PC-9 (cell line): ENCODE data around the gene UHRF2. TPM values are rescaled to one million over a fixed set of nuclear protein-coding genes. Genes with fewer than 3 reads are reported as not detected.

ENCODE experiments used
- BruUV-seq: library from RNA; stranded (reverse); fragments of 400-500 nt; replicated peaks from 2 replicates; lab custom pipeline; 2021; lab: Mats Ljungman, UMichigan
- CTCF ChIA-PET: fragments of 300-600 bp; sonication (Branson Sonifier 250); formaldehyde crosslinking; loops from one replicate; lab custom pipeline; 2022; ENCODE audit warnings: antibody characterized with exemption; lab: Charles Lee
- POLR2A ChIA-PET: fragments of 300-600 bp; sonication (Branson Sonifier 250); formaldehyde crosslinking; loops from one replicate; lab custom pipeline; 2022; ENCODE audit warnings: antibody characterized with exemption; ENCODE audit not compliant: unreplicated experiment; lab: Charles Lee
- DNase-seq, 2 experiments: peaks; one replicate each; pipeline versions ENCODE4 v3.0.0 to v3.0.0-alpha.2; 2015 to 2022; ENCODE audit warnings: mixed read lengths in 1 of 2
- H2AFZ ChIP-seq: fragments of 200-600 bp; sonication (generic); 2 replicates; pipeline ENCODE4 v1.8.1; 2017; ENCODE audit warnings: antibody characterized with exemption
- H3F3A ChIP-seq: fragments of 200-600 bp; sonication (generic); 2 replicates; pipeline ENCODE4 v1.8.1; 2017; ENCODE audit warnings: antibody characterized with exemption, mild to moderate bottlenecking, low read depth; ENCODE audit not compliant: insufficient read depth
- H3K27ac ChIP-seq: fragments of 200-600 bp; sonication (generic); 2 replicates; pipeline ENCODE4 v1.6.1; 2016; ENCODE audit warnings: mixed run types
- H3K27me3 ChIP-seq: fragments of 200-600 bp; sonication (generic); 2 replicates; pipeline ENCODE4 v1.6.1; 2016; ENCODE audit warnings: low read depth, mixed run types; ENCODE audit not compliant: insufficient read depth
- H3K36me3 ChIP-seq: fragments of 200-600 bp; sonication (generic); 2 replicates; pipeline ENCODE4 v1.6.1; 2016; ENCODE audit warnings: low read depth, mixed run types
- H3K4me1 ChIP-seq: fragments of 200-600 bp; sonication (generic); replicated peaks from 2 replicates; pipeline ENCODE4 v1.6.1; 2016; ENCODE audit warnings: mixed run types; ENCODE audit not compliant: insufficient read depth
- H3K4me2 ChIP-seq: fragments of 200-600 bp; sonication (generic); 2 replicates; pipeline ENCODE4 v1.6.1; 2017; ENCODE audit warnings: mixed run types
- H3K4me3 ChIP-seq: fragments of 200-600 bp; sonication (generic); 2 replicates; pipeline ENCODE4 v1.6.1; 2016; ENCODE audit warnings: mixed run types
- H3K79me2 ChIP-seq: fragments of 200-600 bp; sonication (generic); 2 replicates; pipeline ENCODE4 v1.6.1; 2017; ENCODE audit warnings: low read depth, mixed run types
- H3K9me2 ChIP-seq: fragments of 200-600 bp; sonication (generic); 2 replicates; pipeline ENCODE4 v1.8.1; 2017; ENCODE audit warnings: mild to moderate bottlenecking; ENCODE audit not compliant: insufficient read depth
- H3K9me3 ChIP-seq: fragments of 200-600 bp; sonication (generic); 2 replicates; pipeline ENCODE4 v1.8.1; 2016; ENCODE audit warnings: low read depth; ENCODE audit not compliant: insufficient read depth
- H4K20me1 ChIP-seq: fragments of 200-600 bp; sonication (generic); 2 replicates; pipeline ENCODE4 v1.8.1; 2017; ENCODE audit not compliant: insufficient read depth
- CTCF ChIP-seq: fragments of 200-600 bp; sonication (generic); conservative IDR thresholded peaks from 2 replicates; pipeline ENCODE4 v1.6.1; 2017; ENCODE audit warnings: mixed run types, antibody characterized with exemption, mild to moderate bottlenecking, moderate library complexity
- EZH2 ChIP-seq: fragments of 200-600 bp; sonication (generic); IDR thresholded peaks from 2 replicates; pipeline ENCODE4 v1.8.0; 2017; ENCODE audit warnings: antibody characterized with exemption, low read depth
- intact Hi-C: fragments of 100-400 bp; cut with micrococcal nuclease; formaldehyde crosslinking; loops from one replicate; pipeline ENCODE4 v1.10.0; 2022; ENCODE audit not compliant: unreplicated experiment
- total RNA-seq: library from RNA; stranded (reverse); gene quantifications from 2 replicates; pipeline ENCODE4 v1.2.3, GENCODE V29; 2021

Gene UHRF2
- total RNA-seq, 1 experiment from 2014 or later, result 40.9 TPM

DNA sequence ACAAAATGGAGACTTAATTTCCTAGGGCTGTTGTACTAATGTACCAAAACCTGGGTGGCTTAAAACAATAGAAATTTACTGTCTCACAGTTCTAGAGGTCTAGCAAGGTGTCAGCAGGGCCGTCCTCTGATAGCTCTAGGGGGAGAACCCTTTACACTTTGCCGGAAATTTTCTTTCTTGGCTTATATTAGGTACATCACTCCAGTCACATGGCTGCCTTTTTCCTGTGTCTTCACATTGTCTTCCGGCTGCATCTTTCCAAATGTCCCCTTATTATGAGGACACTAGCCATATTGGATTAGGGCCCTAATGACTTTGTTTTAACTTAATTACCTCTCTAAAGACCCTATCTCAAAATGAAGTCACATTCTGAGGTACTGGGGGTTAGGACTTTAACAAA lies 5.8 kb downstream of the UHRF2 start:
- Histone ChIP-seq H3K4me2 (no peak overlapping the region), H3K27ac (no peak overlapping the region), H4K20me1 (peaks cover 26% of the 10 kb centered on the region), H2AFZ (no peak overlapping the region), H3F3A (no peaks in the 10 kb centered on the region; the same call in 1 of the 2 replicates), H3K27me3 (no peaks in the 10 kb centered on the region), H3K9me3 (no peaks in the 10 kb centered on the region), H3K4me3 (no peak overlapping the region), H3K4me1 (peaks cover 11% of the 10 kb centered on the region), H3K36me3 (no peaks in the 10 kb centered on the region; the same call in 1 of the 2 replicates), H3K9me2 (no peaks in the 10 kb centered on the region), H3K79me2 (peaks cover 94% of the 10 kb centered on the region)
- BruUV-seq, result no TSS peak
- CTCF ChIA-PET, result no interaction called here
- no peak for TF ChIP-seq EZH2
- TF ChIP-seq CTCF, result no peak
- intact Hi-C loops, result no loop called here
- POLR2A ChIA-PET, result interaction anchor here (0.7 kb wide), 1 partner anchor 150 kb away, joined by 9 read pairs; no protein-coding TSS in a partner anchor
- DNase-seq, result no peak

DNA sequence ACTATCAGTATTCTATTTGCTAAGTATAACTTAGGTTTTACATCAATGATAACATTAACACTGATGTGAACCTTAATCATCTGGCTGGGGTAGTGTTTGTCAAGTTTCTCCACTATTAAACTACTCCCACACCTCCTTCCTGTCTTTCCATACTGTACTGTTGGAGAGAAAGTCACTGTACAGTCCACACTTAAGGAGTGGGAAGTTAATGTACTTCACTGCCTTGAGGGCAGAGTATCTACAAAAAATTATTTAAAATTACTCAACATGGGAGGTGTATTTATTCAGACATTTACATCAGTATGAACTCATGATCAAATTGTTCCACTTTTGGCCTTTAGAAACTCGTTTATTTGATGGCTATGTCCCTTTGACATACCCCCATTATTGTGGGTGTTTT lies 11.9 kb downstream of the UHRF2 start:
- no peaks in the 10 kb centered on the region for H3K9me2 ChIP-seq
- CTCF ChIA-PET, result no interaction called here
- H2AFZ ChIP-seq, result no peak overlapping the region
- H4K20me1 ChIP-seq, result peaks cover 6% of the 10 kb centered on the region
- POLR2A ChIA-PET, result no interaction called here
- no peak for DNase-seq
- no peaks in the 10 kb centered on the region for H3K4me1 ChIP-seq
- no TSS peak for BruUV-seq
- H3K36me3 ChIP-seq, result no peaks in the 10 kb centered on the region
- no peak overlapping the region for H3K4me3 ChIP-seq
- H3K4me2 ChIP-seq, result no peak overlapping the region
- TF ChIP-seq CTCF (no peak), EZH2 (no peak)
- peaks cover 93% of the 10 kb centered on the region for H3K79me2 ChIP-seq
- intact Hi-C loops, result no loop called here
- no peak overlapping the region for H3K27ac ChIP-seq
- no peaks in the 10 kb centered on the region; the same call in 1 of the 2 replicates for H3F3A ChIP-seq
- no peaks in the 10 kb centered on the region for H3K27me3 ChIP-seq
- H3K9me3 ChIP-seq, result no peaks in the 10 kb centered on the region

DNA sequence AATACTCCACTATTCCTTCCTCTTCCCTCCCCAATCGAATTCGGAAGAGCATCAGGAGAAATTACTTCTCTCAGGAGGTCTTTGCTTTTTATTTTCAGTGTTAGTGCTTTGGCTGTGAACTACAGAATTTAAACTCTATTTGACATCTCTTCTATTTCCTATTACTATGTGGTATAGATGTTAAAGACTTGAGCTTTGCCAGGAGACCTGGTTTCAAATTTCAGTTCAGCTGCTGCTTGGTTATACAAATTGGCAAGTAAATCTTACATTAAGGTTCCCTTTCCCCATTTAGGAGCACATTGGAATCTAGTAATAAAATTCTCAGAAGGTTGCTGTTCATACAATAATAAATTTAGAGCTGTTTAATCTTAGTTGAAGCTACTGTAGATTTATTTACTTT lies 13.1 kb downstream of the UHRF2 start:
- no peaks in the 10 kb centered on the region for H3K36me3 ChIP-seq
- H3K9me2 ChIP-seq, result no peaks in the 10 kb centered on the region
- no TSS peak for BruUV-seq
- ChIA-PET POLR2A (no interaction called here), CTCF (no interaction called here)
- intact Hi-C loops, result no loop called here
- no peaks in the 10 kb centered on the region for H3K9me3 ChIP-seq
- no peaks in the 10 kb centered on the region for H3K4me1 ChIP-seq
- H3F3A ChIP-seq, result no peaks in the 10 kb centered on the region; the same call in 1 of the 2 replicates
- H4K20me1 ChIP-seq, result peaks cover 6% of the 10 kb centered on the region
- no peak overlapping the region for H3K4me3 ChIP-seq
- no peaks in the 10 kb centered on the region for H3K27me3 ChIP-seq
- H3K79me2 ChIP-seq, result peaks cover 93% of the 10 kb centered on the region
- no peak overlapping the region for H2AFZ ChIP-seq
- no peak for DNase-seq
- no peak overlapping the region for H3K4me2 ChIP-seq
- no peak overlapping the region for H3K27ac ChIP-seq
- TF ChIP-seq CTCF, result no peak
- TF ChIP-seq EZH2, result no peak
